Muscle of leg (tissue), 11 donors: ENCODE data around the gene PBOV1. TPM values are rescaled to one million over a fixed set of nuclear protein-coding genes. Genes with fewer than 3 reads are reported as not detected.

Experiments used
- DNase-seq: peaks from one replicate; pipeline ENCODE4 v3.0.0; 2013
- H3K27ac ChIP-seq: one replicate; pipeline ENCODE4 v1.5.1; 2013; ENCODE audit warnings: mild to moderate bottlenecking, low read length, control low read depth
- H3K27me3 ChIP-seq: one replicate; pipeline ENCODE4 v1.6.1; 2013; ENCODE audit warnings: low read length; ENCODE audit not compliant: control insufficient read depth, insufficient read depth
- H3K36me3 ChIP-seq: one replicate; pipeline ENCODE4 v1.6.1; 2013; ENCODE audit warnings: low read length; ENCODE audit not compliant: control insufficient read depth, insufficient read depth
- H3K4me1 ChIP-seq: one replicate; pipeline ENCODE4 v1.6.1; 2013; ENCODE audit warnings: low read length; ENCODE audit not compliant: control insufficient read depth, insufficient read depth
- H3K4me3 ChIP-seq: one replicate; pipeline ENCODE4 v1.5.1; 2013; ENCODE audit warnings: low read length, control low read depth
- H3K9me3 ChIP-seq: replicated peaks from 2 replicates; pipeline ENCODE4 v1.6.1; 2013; ENCODE audit warnings: low read depth, low read length; ENCODE audit not compliant: control insufficient read depth
- WGBS: methylation state at CpG from one replicate; pipeline ENCODE4 v1.1.5; 2013; ENCODE audit warnings: missing lambda C conversion rate; ENCODE audit not compliant: insufficient coverage; 5-methylcytosine and 5-hydroxymethylcytosine counted together
- polyA plus RNA-seq, 8 donors: library from polyadenylated mRNA; unstranded; fragments of 120-200 nt; gene quantifications; one replicate each; pipeline versions ENCODE4 v1.2.1 to v1.2.3, GENCODE V29; 2013; ENCODE audit warnings: inconsistent platforms in 1 of 8, low replicate concordance in 1 of 8; ENCODE audit not compliant: insufficient read length in 8 of 8, insufficient read depth in 1 of 8
- total RNA-seq: library from RNA; stranded (reverse); fragments of 120-200 nt; gene quantifications from one replicate; pipeline ENCODE4 v1.2.4, GENCODE V29; 2013

The PBOV1 gene
- total and polyA plus RNA-seq, 9 donors: 0.07 to 0.10 TPM; not detected in 7

GRCh38 chr6:138188278-138188941 lies 29.9 kb downstream of the PBOV1 start:
- H3K4me3 ChIP-seq: no peak overlapping the region

DNA sequence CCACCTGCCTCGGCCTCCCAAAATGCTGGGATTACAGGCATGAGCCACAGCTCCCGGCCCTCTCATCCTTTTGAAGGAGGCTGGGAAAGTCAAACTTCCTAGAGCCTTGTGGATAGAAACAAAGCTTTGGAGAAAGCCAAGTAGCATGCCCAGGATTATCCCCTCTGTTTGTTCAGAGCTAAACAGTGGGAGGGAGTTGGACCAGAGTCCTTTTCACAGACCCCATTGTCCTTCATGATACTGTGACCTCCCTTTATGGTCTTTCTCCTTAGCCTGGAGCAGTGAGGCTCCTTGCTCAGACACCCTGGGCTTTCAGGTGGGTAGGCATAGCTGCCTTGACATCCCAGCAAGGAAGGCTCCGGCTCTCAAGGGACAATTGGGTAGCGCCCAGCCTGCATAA lies 31.1 kb downstream of the PBOV1 start:
- H3K4me3 ChIP-seq: no peak overlapping the region
- WGBS: 86% methylated on average over 3 of the region's 4 CpGs

More at GRCh38 chr6:138188278-138188941, 29.9 kb downstream of the PBOV1 start:
- 67% methylated on average over 1 of the region's 5 CpGs for WGBS
- H3K27me3 ChIP-seq: no peaks in the 10 kb centered on the region
- no peaks in the 10 kb centered on the region for H3K9me3 ChIP-seq
- H3K27ac ChIP-seq: no peak overlapping the region
- H3K4me1 ChIP-seq: peaks cover 16% of the 10 kb centered on the region
- H3K36me3 ChIP-seq: no peaks in the 10 kb centered on the region
- peak; percentile 16 for DNase-seq

DNA sequence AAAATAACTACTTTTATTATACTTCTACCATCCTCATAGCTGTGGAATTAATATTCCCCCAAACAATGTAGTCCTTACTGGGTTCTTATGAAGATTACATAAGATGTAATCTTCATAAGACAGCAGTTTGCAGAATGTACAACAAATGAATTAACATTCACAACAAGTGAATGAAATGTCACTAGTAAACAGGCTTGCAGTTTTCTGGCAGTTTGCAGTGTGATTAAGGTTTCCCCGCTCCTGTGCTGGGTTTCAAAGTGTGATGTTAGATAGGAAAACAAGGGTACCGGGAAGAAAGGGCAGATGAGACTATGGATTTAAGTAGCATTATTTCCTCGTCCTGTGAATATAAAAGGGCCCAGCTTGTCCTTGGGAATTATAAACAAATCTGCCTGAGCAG lies 34.1 kb downstream of the PBOV1 start:
- H3K27ac ChIP-seq: no peak overlapping the region
- no peaks in the 10 kb centered on the region for H3K9me3 ChIP-seq
- H3K4me3 ChIP-seq: no peak overlapping the region
- 79% methylated on average over 3 of the region's 3 CpGs for WGBS
- no peaks in the 10 kb centered on the region for H3K36me3 ChIP-seq
- no peak for DNase-seq
- H3K27me3 ChIP-seq: no peaks in the 10 kb centered on the region
- H3K4me1 ChIP-seq: peaks cover 20% of the 10 kb centered on the region

More for the DNA sequence above, 31.1 kb downstream of the PBOV1 start:
- Histone ChIP-seq H3K27me3 (no peaks in the 10 kb centered on the region), H3K9me3 (no peaks in the 10 kb centered on the region), H3K4me1 (peaks cover 20% of the 10 kb centered on the region), H3K27ac (no peak overlapping the region), H3K36me3 (no peaks in the 10 kb centered on the region)
- DNase-seq: no peak

GRCh38 chr6:138183790-138184134 lies 34.5 kb downstream of the PBOV1 start:
- H3K9me3 ChIP-seq: no peaks in the 10 kb centered on the region
- H3K4me1 ChIP-seq: peaks cover 20% of the 10 kb centered on the region
- H3K4me3 ChIP-seq: no peak overlapping the region
- no peaks in the 10 kb centered on the region for H3K36me3 ChIP-seq
- peak overlapping the region; percentile 48 for H3K27ac ChIP-seq
- H3K27me3 ChIP-seq: no peaks in the 10 kb centered on the region
- WGBS: no CpG with 5 or more reads among the region's 4 CpGs
- no peak for DNase-seq

- DNase-seq: peak; percentile 68
- peaks cover 16% of the 10 kb centered on the region for H3K4me1 ChIP-seq
- H3K27me3 ChIP-seq: no peaks in the 10 kb centered on the region
- no peak overlapping the region for H3K4me3 ChIP-seq
- H3K9me3 ChIP-seq: peaks cover under 1% of the 10 kb centered on the region
- peak overlapping the region; percentile 48 for H3K27ac ChIP-seq
- WGBS: 20% methylated on average over 6 of the region's 8 CpGs
- H3K36me3 ChIP-seq: no peaks in the 10 kb centered on the region
Observed at GRCh38 chr6:138182939-138183789, 35.1 kb downstream of the PBOV1 start.

GRCh38 chr6:138176652-138177232 lies 41.5 kb downstream of the PBOV1 start:
- no peak for DNase-seq
- Histone ChIP-seq H3K27me3 (no peaks in the 10 kb centered on the region), H3K36me3 (no peaks in the 10 kb centered on the region), H3K4me1 (no peaks in the 10 kb centered on the region), H3K4me3 (no peak overlapping the region), H3K9me3 (peaks cover 9% of the 10 kb centered on the region), H3K27ac (no peak overlapping the region)
- WGBS: no CpG with 5 or more reads among the region's 2 CpGs

- Histone ChIP-seq H3K4me3 (no peak overlapping the region), H3K4me1 (no peaks in the 10 kb centered on the region), H3K9me3 (peaks cover 9% of the 10 kb centered on the region), H3K27me3 (no peaks in the 10 kb centered on the region), H3K36me3 (no peaks in the 10 kb centered on the region), H3K27ac (no peak overlapping the region)
- no peak for DNase-seq
- no CpG with 5 or more reads among the region's 2 CpGs for WGBS
Observed at GRCh38 chr6:138175596-138175995, 42.7 kb downstream of the PBOV1 start.

Other genes with a start within 250 kb of the PBOV1 start
- 1.1 TPM for gene PERP, start 111.1 kb downstream of the PBOV1 start, total RNA-seq
- gene PERP, start 111.1 kb downstream of the PBOV1 start, polyA plus RNA-seq: 10 to 100 TPM in 1 of 8 donors, 1 to 10 TPM in 4, under 1 TPM in 3; 0.44 to 28.8 (median 1.6) TPM
- gene ARFGEF3, start 56.6 kb downstream of the PBOV1 start, total RNA-seq: 1.1 TPM
- gene ARFGEF3, start 56.6 kb downstream of the PBOV1 start, polyA plus RNA-seq: 1 to 10 TPM in 2 of 8 donors, under 1 TPM in 6; 0.21 to 1.6 (median 0.72) TPM
- not detected for gene SMIM28, start 159.4 kb upstream of the PBOV1 start, total RNA-seq
- not detected for gene SMIM28, start 159.4 kb upstream of the PBOV1 start, polyA plus RNA-seq
- 41.7 TPM for gene HEBP2, start 185.7 kb upstream of the PBOV1 start, total RNA-seq
- 10 to 100 TPM; 24.9 to 46.3 (median 35.4) TPM for gene HEBP2, start 185.7 kb upstream of the PBOV1 start, polyA plus RNA-seq